Motor neuron (in vitro differentiated cells): Measurements from ENCODE around the gene JAKMIP3. TPM values are rescaled to one million over a fixed set of nuclear protein-coding genes. Genes with fewer than 3 reads are reported as not detected.

Experiments used
- ATAC-seq, 8 experiments: fragments of 200-7000 bp; cut with Tn5 transposase; replicated peaks in 6 of 8; 2 replicates each; pipeline ENCODE4 v1.8.0; 2021; ENCODE audit warnings: mild to moderate bottlenecking in 8 of 8, moderate library complexity in 8 of 8
- H3K27ac ChIP-seq, 2 donors: fragments of 250-450 bp; sonication (Bioruptor Pico); 2 replicates each; pipeline ENCODE4 v1.9.0; 2021; ENCODE audit warnings: antibody characterized with exemption in 2 of 2, mild to moderate bottlenecking in 2 of 2, moderate library complexity in 1 of 2
- H3K4me1 ChIP-seq, 2 donors: fragments of 250-450 bp; sonication (Bioruptor Pico); replicated peaks in 1 of 2; 2 replicates each; pipeline ENCODE4 v1.6.1; 2021; ENCODE audit warnings: antibody characterized with exemption in 2 of 2, mild to moderate bottlenecking in 2 of 2, moderate library complexity in 1 of 2
- H3K4me3 ChIP-seq, 5 donors: fragments of 250-450 bp; sonication (Bioruptor Pico); 2 replicates each; pipeline ENCODE4 v1.9.0; 2021; ENCODE audit warnings: antibody characterized with exemption in 5 of 5, mild to moderate bottlenecking in 5 of 5, moderate library complexity in 4 of 5
- WGBS, 10 experiments: fragments of 450-650 bp; shearing (Covaris generic); methylation state at CpG; one replicate each; pipeline ENCODE4 v1.0.0; 2022; 5-methylcytosine and 5-hydroxymethylcytosine counted together
- in situ Hi-C, 9 experiments: fragments of 400-800 bp; cut with MboI; loops; one replicate each; pipeline ENCODE4 v1.15.0; 2021; ENCODE audit warnings: low sequenced_read_pairs in 9 of 9, low pct_unique_long_range_greater_than_20kb in 2 of 9; ENCODE audit not compliant: unreplicated experiment in 9 of 9
- total RNA-seq, 8 experiments: library from RNA; unstranded; fragments of 300-600 nt; gene quantifications; 2 replicates each; pipeline versions ENCODE4 v1.2.3 to v1.2.4, GENCODE V29; 2022

JAKMIP3 gene
- total RNA-seq: 1 to 10 TPM in 5 of 8 experiments, under 1 TPM in 3; 0.38 to 1.7 (median 1.4) TPM

- H3K4me1 ChIP-seq: peaks cover 13 to 14% of the 10 kb centered on the region in 2 donors
- in situ Hi-C loops: no loop called here
- peak within 1 kb of the TSS in 1 of 2 donors; percentile 26 for H3K27ac ChIP-seq
- H3K4me3 ChIP-seq: peak within 1 kb of the TSS; percentile 2 to 30 (median 19)
- WGBS, 10 experiments: 0 to 10% (median 6%) methylated on average over 1 to 22 of the region's 35 CpGs; no CpG with 5 or more reads in 5 of the 10 experiments
- peak; percentile 89 to 96 (median 92) for ATAC-seq
Measured at GRCh38 chr10:132065491-132066105, at the start of gene JAKMIP3. JAKMIP3 (plus strand) TSS chr10:132065946; CDS start chr10:132104809, 38,863 bp downstream.

GRCh38 chr10:132016514-132016913 lies 49.2 kb upstream of the JAKMIP3 start:
- in situ Hi-C loops: no loop called here
- 22 to 90% (median 80%) methylated on average over 1 to 6 of the region's 6 CpGs; no CpG with 5 or more reads in 2 of the 10 experiments for WGBS, 10 experiments
- ATAC-seq: no peak

GRCh38 chr10:132018446-132018845 lies 47.3 kb upstream of the JAKMIP3 start:
- in situ Hi-C loops: no loop called here
- 11 to 90% (median 31%) methylated on average over 2 to 5 of the region's 5 CpGs; no CpG with 5 or more reads in 2 of the 10 experiments for WGBS, 10 experiments
- ATAC-seq: no peak
- Histone ChIP-seq H3K27ac (no peak overlapping the region), H3K4me1 (no peaks in the 10 kb centered on the region), H3K4me3 (no peak overlapping the region)

More at GRCh38 chr10:132016514-132016913, 49.2 kb upstream of the JAKMIP3 start:
- no peaks in the 10 kb centered on the region for H3K4me1 ChIP-seq
- no peak overlapping the region for H3K27ac ChIP-seq
- H3K4me3 ChIP-seq: no peak overlapping the region

GRCh38 chr10:132019366-132019765 lies 46.4 kb upstream of the JAKMIP3 start:
- Histone ChIP-seq H3K27ac (no peak overlapping the region), H3K4me3 (no peak overlapping the region), H3K4me1 (no peaks in the 10 kb centered on the region)
- peak in 4 of 8 experiments; percentile 22 to 36 (median 32) for ATAC-seq
- WGBS, 10 experiments: 47 to 100% (median 72%) methylated on average over 1 to 3 of the region's 7 CpGs; no CpG with 5 or more reads in 6 of the 10 experiments
- in situ Hi-C loops: no loop called here

- H3K4me1 ChIP-seq: no peaks in the 10 kb centered on the region
- no peak overlapping the region for H3K27ac ChIP-seq
- 14 to 83% (median 76%) methylated on average over 2 to 12 of the region's 13 CpGs; no CpG with 5 or more reads in 1 of the 10 experiments for WGBS, 10 experiments
- no peak overlapping the region for H3K4me3 ChIP-seq
- ATAC-seq: no peak
- in situ Hi-C loops: no loop called here
Measured at GRCh38 chr10:132020456-132020855, 45.3 kb upstream of the JAKMIP3 start.

- in situ Hi-C loops: no loop called here
- H3K27ac ChIP-seq: no peak overlapping the region
- 0 to 100% (median 93%) methylated on average over 1 to 18 of the region's 24 CpGs for WGBS, 10 experiments
- no peak for ATAC-seq
- H3K4me1 ChIP-seq: no peaks in the 10 kb centered on the region
- no peak overlapping the region for H3K4me3 ChIP-seq
Measured at GRCh38 chr10:132021046-132021445, 44.7 kb upstream of the JAKMIP3 start.

- Histone ChIP-seq H3K4me3 (no peak overlapping the region), H3K27ac (no peak overlapping the region), H3K4me1 (no peaks in the 10 kb centered on the region)
- no peak for ATAC-seq
- in situ Hi-C loops: no loop called here
- 78 to 100% (median 80%) methylated on average over 1 to 7 of the region's 16 CpGs; no CpG with 5 or more reads in 7 of the 10 experiments for WGBS, 10 experiments
Measured at GRCh38 chr10:132021504-132022143, 44.1 kb upstream of the JAKMIP3 start.

GRCh38 chr10:132022241-132022640 lies 43.5 kb upstream of the JAKMIP3 start:
- H3K4me3 ChIP-seq: no peak overlapping the region
- WGBS, 10 experiments: 96 to 100% (median 100%) methylated on average over 1 to 6 of the region's 18 CpGs; no CpG with 5 or more reads in 5 of the 10 experiments
- no peak overlapping the region for H3K27ac ChIP-seq
- no peaks in the 10 kb centered on the region for H3K4me1 ChIP-seq
- no peak for ATAC-seq
- in situ Hi-C loops: no loop called here

GRCh38 chr10:132023092-132023811 lies 42.5 kb upstream of the JAKMIP3 start:
- H3K27ac ChIP-seq: no peak overlapping the region

GRCh38 chr10:132027423-132027983 lies 38.2 kb upstream of the JAKMIP3 start:
- no peak for ATAC-seq
- Histone ChIP-seq H3K4me3 (no peak overlapping the region), H3K4me1 (no peaks in the 10 kb centered on the region), H3K27ac (no peak overlapping the region)
- 22 to 100% (median 64%) methylated on average over 1 to 3 of the region's 3 CpGs; no CpG with 5 or more reads in 1 of the 10 experiments for WGBS, 10 experiments
- in situ Hi-C loops: no loop called here

More at GRCh38 chr10:132023092-132023811, 42.5 kb upstream of the JAKMIP3 start:
- no peak overlapping the region for H3K4me3 ChIP-seq
- ATAC-seq: peak; percentile 92 to 97 (median 96)
- WGBS, 10 experiments: 0 to 66% (median 16%) methylated on average over 2 to 29 of the region's 36 CpGs
- H3K4me1 ChIP-seq: no peaks in the 10 kb centered on the region
- in situ Hi-C loops: no loop called here

- in situ Hi-C loops: no loop called here
- H3K4me3 ChIP-seq: no peak overlapping the region
- ATAC-seq: no peak
- H3K4me1 ChIP-seq: no peaks in the 10 kb centered on the region
- WGBS, 10 experiments: 32 to 100% (median 63%) methylated on average over 1 to 6 of the region's 6 CpGs; no CpG with 5 or more reads in 1 of the 10 experiments
- no peak overlapping the region for H3K27ac ChIP-seq
Measured at GRCh38 chr10:132028706-132029105, 37.0 kb upstream of the JAKMIP3 start.

- H3K4me3 ChIP-seq: no peak overlapping the region
- H3K27ac ChIP-seq: no peak overlapping the region
- in situ Hi-C loops: no loop called here
- ATAC-seq: no peak
- no peaks in the 10 kb centered on the region for H3K4me1 ChIP-seq
- WGBS, 10 experiments: 38 to 89% (median 72%) methylated on average over 5 to 11 of the region's 12 CpGs; no CpG with 5 or more reads in 2 of the 10 experiments
Measured at GRCh38 chr10:132030898-132031463, 34.8 kb upstream of the JAKMIP3 start.
